ENCODE results near the gene PER2.

Gene PER2

GRCh38 chr2:238240757-238241711, 47.4 kb downstream of the PER2 start:
- Histone ChIP-seq H3K4me2 (ENCODE audit: low read length) (no peak overlapping the region), H3K9me3 (ENCODE audit: insufficient read depth, low read length) (no peaks in the 10 kb centered on the region), H3K36me3 (replicated peaks; ENCODE audit: low read depth, low read length) (no peaks in the 10 kb centered on the region), H3K9ac (ENCODE audit: low read length) (no peak overlapping the region), H3K4me1 (ENCODE audit: low read length) (no peaks in the 10 kb centered on the region), H3K27me3 (ENCODE audit: low read depth, low read length) (no peaks in the 10 kb centered on the region), H3K79me2 (ENCODE audit: low read length) (no peaks in the 10 kb centered on the region), H4K20me1 (ENCODE audit: insufficient read depth, low read length) (no peaks in the 10 kb centered on the region), H2AFZ (ENCODE audit: low read depth, low read length) (no peak overlapping the region), H3K4me3 (ENCODE audit: low read length) (no peak overlapping the region), H3K27ac (ENCODE audit: low read length) (no peak overlapping the region)
- no peak for TF ChIP-seq CTCF (IDR thresholded peaks at IDR 0.05; ENCODE audit: low read depth, low read length)
- no peak for TF ChIP-seq EZH2phosphoT487 (IDR thresholded peaks at IDR 0.05; ENCODE audit: low read depth)

- H3K27ac ChIP-seq (ENCODE audit: low read length) = no peak within 1 kb of the TSS
- H3K9ac ChIP-seq (ENCODE audit: low read length) = no peak within 1 kb of the TSS
Measured at GRCh38 chr2:238239863-238240756, 48.3 kb downstream of the PER2 start, which contains the start of gene HES6. Gene HES6, minus strand, starts transcription at chr2:238240038. Its CDS starts 133 bp downstream, at chr2:238239905.

GRCh38 chr2:238239543-238239862, 48.9 kb downstream of the PER2 start:
- no peak overlapping the region for H2AFZ ChIP-seq (ENCODE audit: low read depth, low read length)
- no peaks in the 10 kb centered on the region for H3K79me2 ChIP-seq (ENCODE audit: low read length)
- H3K36me3 ChIP-seq (replicated peaks; ENCODE audit: low read depth, low read length) = no peaks in the 10 kb centered on the region
- no peaks in the 10 kb centered on the region for H4K20me1 ChIP-seq (ENCODE audit: insufficient read depth, low read length)
- no peak overlapping the region for H3K4me2 ChIP-seq (ENCODE audit: low read length)
- H3K4me1 ChIP-seq (ENCODE audit: low read length) = no peaks in the 10 kb centered on the region
- no peak for TF ChIP-seq EZH2phosphoT487 (IDR thresholded peaks at IDR 0.05; ENCODE audit: low read depth)
- no peak for TF ChIP-seq CTCF (IDR thresholded peaks at IDR 0.05; ENCODE audit: low read depth, low read length)
- H3K9ac ChIP-seq (ENCODE audit: low read length) = no peak overlapping the region
- H3K27me3 ChIP-seq (ENCODE audit: low read depth, low read length) = no peaks in the 10 kb centered on the region
- no peaks in the 10 kb centered on the region for H3K9me3 ChIP-seq (ENCODE audit: insufficient read depth, low read length)
- no peak overlapping the region for H3K27ac ChIP-seq (ENCODE audit: low read length)
- no peak overlapping the region for H3K4me3 ChIP-seq (ENCODE audit: low read length)

More at GRCh38 chr2:238239863-238240756, 48.3 kb downstream of the PER2 start, which contains the start of gene HES6:
- H3K4me1 ChIP-seq (ENCODE audit: low read length) = no peaks in the 10 kb centered on the region
- H4K20me1 ChIP-seq (ENCODE audit: insufficient read depth, low read length) = no peaks in the 10 kb centered on the region
- no peak within 1 kb of the TSS for H3K4me3 ChIP-seq (ENCODE audit: low read length)
- no peaks in the 10 kb centered on the region for H3K9me3 ChIP-seq (ENCODE audit: insufficient read depth, low read length)
- H3K79me2 ChIP-seq (ENCODE audit: low read length) = no peaks in the 10 kb centered on the region
- no peaks in the 10 kb centered on the region for H3K27me3 ChIP-seq (ENCODE audit: low read depth, low read length)
- no peak within 1 kb of the TSS for H3K4me2 ChIP-seq (ENCODE audit: low read length)
- TF ChIP-seq CTCF (IDR thresholded peaks at IDR 0.05; ENCODE audit: low read depth, low read length) (no peak), EZH2phosphoT487 (IDR thresholded peaks at IDR 0.05; ENCODE audit: low read depth) (no peak)
- no peaks in the 10 kb centered on the region for H3K36me3 ChIP-seq (replicated peaks; ENCODE audit: low read depth, low read length)
- H2AFZ ChIP-seq (ENCODE audit: low read depth, low read length) = no peak within 1 kb of the TSS
